ENCODE results near the gene VWF. TPM values are rescaled to one million over a fixed set of nuclear protein-coding genes. Genes with fewer than 3 reads are reported as not detected.

The VWF gene
- total RNA-seq, 1 experiment from 2014 or later = 0.48 TPM

DNA sequence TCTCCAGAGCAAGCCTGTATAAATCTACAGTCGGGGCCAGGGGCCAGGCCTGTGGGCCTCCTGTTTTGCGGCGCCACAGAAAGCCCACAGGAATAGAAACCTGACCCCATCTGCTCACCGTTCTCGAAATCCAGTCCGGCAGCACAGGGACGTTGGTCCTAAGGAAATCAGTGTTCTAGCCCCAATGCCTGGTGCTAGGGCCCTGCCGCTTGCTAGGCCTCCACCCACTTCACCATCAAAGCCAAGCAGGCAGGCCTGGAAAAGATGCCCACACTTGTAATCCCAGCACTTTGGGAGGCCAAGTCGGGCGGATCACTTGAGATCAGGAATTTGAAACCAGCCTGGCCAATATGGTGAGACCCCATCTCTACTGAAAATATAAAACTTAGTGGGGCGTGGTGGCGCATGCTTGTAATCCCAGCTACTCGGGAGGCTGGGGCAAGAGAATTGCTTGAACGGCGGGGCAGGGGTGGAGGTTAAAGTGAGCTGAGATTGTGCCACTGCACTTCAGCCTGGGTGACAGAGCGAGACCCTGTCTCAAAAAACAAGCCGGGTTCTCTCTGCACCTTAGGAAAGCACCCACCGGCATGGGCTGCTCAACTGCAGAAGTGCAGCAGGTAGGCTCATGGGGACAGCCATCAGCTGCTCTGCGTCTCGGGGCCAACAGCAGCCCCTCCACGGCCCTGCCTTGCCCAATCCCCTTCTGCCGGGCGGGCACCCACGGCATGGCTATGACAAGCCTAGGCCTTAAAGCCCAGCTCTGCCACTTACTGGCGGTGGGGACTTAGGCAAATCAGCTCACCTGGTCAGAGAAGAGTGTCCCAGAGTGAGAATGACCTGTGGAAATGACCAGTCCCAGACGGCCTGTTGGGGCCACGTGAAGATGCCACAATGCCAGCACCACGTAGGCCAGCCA, 47.4 kb downstream of the VWF start:
- CTCF ChIA-PET = no interaction called here
- peaks cover 32% of the 10 kb centered on the region for H3K4me1 ChIP-seq (replicated peaks; ENCODE audit: insufficient read depth)

DNA sequence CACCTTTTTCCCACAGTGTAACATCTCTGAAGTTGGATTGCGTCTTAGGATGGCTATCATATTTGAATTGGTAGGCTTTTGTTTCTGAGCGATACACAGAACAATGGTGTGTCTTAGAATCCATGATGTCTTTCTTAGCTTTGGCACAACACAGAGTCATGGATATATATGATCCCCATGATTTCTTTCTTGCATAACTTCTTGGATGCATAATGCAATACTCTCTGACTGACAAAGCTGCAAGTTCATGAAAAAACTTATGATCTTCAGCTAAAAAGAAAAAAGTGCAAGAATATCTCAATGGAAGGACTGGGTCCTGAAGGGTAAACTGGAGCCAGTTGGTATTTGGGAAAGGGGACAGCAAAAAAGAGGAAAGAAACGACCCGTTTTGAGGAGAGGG, 48.1 kb downstream of the VWF start:
- TF ChIP-seq EZH2 (IDR thresholded peaks at IDR 0.05; ENCODE audit: low read depth) = no peak
- TF ChIP-seq, protein P1, sequence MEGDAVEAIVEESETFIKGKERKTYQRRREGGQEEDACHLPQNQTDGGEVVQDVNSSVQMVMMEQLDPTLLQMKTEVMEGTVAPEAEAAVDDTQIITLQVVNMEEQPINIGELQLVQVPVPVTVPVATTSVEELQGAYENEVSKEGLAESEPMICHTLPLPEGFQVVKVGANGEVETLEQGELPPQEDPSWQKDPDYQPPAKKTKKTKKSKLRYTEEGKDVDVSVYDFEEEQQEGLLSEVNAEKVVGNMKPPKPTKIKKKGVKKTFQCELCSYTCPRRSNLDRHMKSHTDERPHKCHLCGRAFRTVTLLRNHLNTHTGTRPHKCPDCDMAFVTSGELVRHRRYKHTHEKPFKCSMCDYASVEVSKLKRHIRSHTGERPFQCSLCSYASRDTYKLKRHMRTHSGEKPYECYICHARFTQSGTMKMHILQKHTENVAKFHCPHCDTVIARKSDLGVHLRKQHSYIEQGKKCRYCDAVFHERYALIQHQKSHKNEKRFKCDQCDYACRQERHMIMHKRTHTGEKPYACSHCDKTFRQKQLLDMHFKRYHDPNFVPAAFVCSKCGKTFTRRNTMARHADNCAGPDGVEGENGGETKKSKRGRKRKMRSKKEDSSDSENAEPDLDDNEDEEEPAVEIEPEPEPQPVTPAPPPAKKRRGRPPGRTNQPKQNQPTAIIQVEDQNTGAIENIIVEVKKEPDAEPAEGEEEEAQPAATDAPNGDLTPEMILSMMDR (conservative IDR thresholded peaks at IDR 0.05) = no peak
- intact Hi-C loops (cut with micrococcal nuclease; ENCODE audit: unreplicated experiment) = no loop called here
- H3K9me3 ChIP-seq (ENCODE audit: insufficient read depth, low read depth) = no peaks in the 10 kb centered on the region
- no peak overlapping the region for H3K27ac ChIP-seq
- POLR2A ChIA-PET (ENCODE audit: unreplicated experiment) = interaction anchor here (0.6 kb wide), 1 partner anchor 737 kb away, joined by 4 read pairs; no protein-coding TSS in a partner anchor
- CTCF ChIA-PET = no interaction called here
- H3K4me3 ChIP-seq = no peak overlapping the region
- no peaks in the 10 kb centered on the region for H4K20me1 ChIP-seq (ENCODE audit: insufficient read depth)
- H3K79me2 ChIP-seq (ENCODE audit: low read depth) = no peaks in the 10 kb centered on the region
- H3K36me3 ChIP-seq (ENCODE audit: low read depth) = no peaks in the 10 kb centered on the region
- H3F3A ChIP-seq (ENCODE audit: insufficient read depth, low read depth) = peaks cover 10% of the 10 kb centered on the region; the same call in 1 of the 2 replicates
- H3K9me2 ChIP-seq (ENCODE audit: insufficient read depth) = no peaks in the 10 kb centered on the region
- no peak overlapping the region for H3K4me2 ChIP-seq
- DNase-seq = no peak
- H3K4me1 ChIP-seq (replicated peaks; ENCODE audit: insufficient read depth) = peaks cover 32% of the 10 kb centered on the region
- no peaks in the 10 kb centered on the region for H3K27me3 ChIP-seq (ENCODE audit: insufficient read depth, low read depth)
- no TSS peak for BruUV-seq (replicated peaks)
- H2AFZ ChIP-seq = no peak overlapping the region

More for the DNA sequence above, 47.4 kb downstream of the VWF start:
- Histone ChIP-seq H4K20me1 (ENCODE audit: insufficient read depth) (no peaks in the 10 kb centered on the region), H3K79me2 (ENCODE audit: low read depth) (no peaks in the 10 kb centered on the region), H3K27ac (no peak overlapping the region), H3K36me3 (ENCODE audit: low read depth) (no peaks in the 10 kb centered on the region), H3F3A (ENCODE audit: insufficient read depth, low read depth) (peaks cover 8% of the 10 kb centered on the region; the same call in 1 of the 2 replicates), H3K27me3 (ENCODE audit: insufficient read depth, low read depth) (no peaks in the 10 kb centered on the region), H2AFZ (no peak overlapping the region), H3K4me2 (no peak overlapping the region), H3K9me3 (ENCODE audit: insufficient read depth, low read depth) (no peaks in the 10 kb centered on the region), H3K9me2 (ENCODE audit: insufficient read depth) (no peaks in the 10 kb centered on the region), H3K4me3 (no peak overlapping the region)
- POLR2A ChIA-PET (ENCODE audit: unreplicated experiment) = no interaction called here
- no peak for DNase-seq
- no peak for TF ChIP-seq EZH2 (IDR thresholded peaks at IDR 0.05; ENCODE audit: low read depth)
- TF ChIP-seq, protein P1 (conservative IDR thresholded peaks at IDR 0.05) = no peak
- intact Hi-C loops (cut with micrococcal nuclease; ENCODE audit: unreplicated experiment) = no loop called here
- BruUV-seq (replicated peaks) = no TSS peak

DNA sequence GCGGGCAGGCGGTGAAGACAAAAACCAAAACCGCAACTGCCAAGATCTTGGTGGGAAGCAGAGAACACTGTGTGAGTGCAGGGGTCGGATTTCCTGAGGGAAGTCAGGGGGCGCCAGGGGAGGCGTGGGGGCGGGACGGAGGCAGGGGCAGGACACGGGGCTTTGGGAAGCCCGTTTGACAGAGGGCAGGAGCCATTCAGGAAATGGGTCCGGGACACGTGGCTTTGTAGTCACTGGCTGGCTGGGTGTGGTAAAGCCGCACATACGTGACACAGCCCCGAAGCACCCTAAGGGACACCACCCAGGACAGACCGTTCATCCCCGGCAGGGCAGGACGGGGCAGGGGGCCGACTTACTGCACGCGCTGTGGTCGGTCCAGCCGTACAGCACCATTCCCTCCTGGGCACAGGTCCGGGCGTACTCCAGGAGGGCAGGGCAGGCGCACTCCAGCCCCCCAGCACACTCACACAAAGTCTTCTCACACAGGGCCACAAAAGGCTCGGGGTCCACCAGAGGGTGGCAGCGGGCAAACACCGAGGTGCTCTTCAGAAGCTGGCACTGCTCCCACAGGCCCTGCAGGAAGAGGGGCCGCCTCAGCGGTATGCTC, 49.4 kb downstream of the VWF start:
- no peaks in the 10 kb centered on the region for H3K9me3 ChIP-seq (ENCODE audit: insufficient read depth, low read depth)
- DNase-seq = no peak
- H3K27ac ChIP-seq = no peak overlapping the region
- no peak overlapping the region for H3K4me2 ChIP-seq
- no peak for TF ChIP-seq EZH2 (IDR thresholded peaks at IDR 0.05; ENCODE audit: low read depth)
- TF ChIP-seq, protein P1 (conservative IDR thresholded peaks at IDR 0.05) = no peak
- H3K4me3 ChIP-seq = no peak overlapping the region
- H2AFZ ChIP-seq = no peak overlapping the region
- H3K27me3 ChIP-seq (ENCODE audit: insufficient read depth, low read depth) = no peaks in the 10 kb centered on the region
- H3K9me2 ChIP-seq (ENCODE audit: insufficient read depth) = no peaks in the 10 kb centered on the region
- H3K4me1 ChIP-seq (replicated peaks; ENCODE audit: insufficient read depth) = peaks cover 31% of the 10 kb centered on the region
- no peaks in the 10 kb centered on the region for H3K79me2 ChIP-seq (ENCODE audit: low read depth)
- H3K36me3 ChIP-seq (ENCODE audit: low read depth) = no peaks in the 10 kb centered on the region
- no peaks in the 10 kb centered on the region for H4K20me1 ChIP-seq (ENCODE audit: insufficient read depth)
- POLR2A ChIA-PET (ENCODE audit: unreplicated experiment) = no interaction called here
- H3F3A ChIP-seq (ENCODE audit: insufficient read depth, low read depth) = peaks cover 10% of the 10 kb centered on the region; the same call in 1 of the 2 replicates
- intact Hi-C loops (cut with micrococcal nuclease; ENCODE audit: unreplicated experiment) = no loop called here
- BruUV-seq (replicated peaks) = no TSS peak
- CTCF ChIA-PET = interaction anchor here (0.6 to 0.7 kb wide), 2 partner anchors 204 to 462 kb away, joined by 3 to 4 read pairs; no protein-coding TSS in a partner anchor

Data from PC-9 (cell line).